ENCODE data around the gene PPP2R2D.

The PPP2R2D gene

DNA sequence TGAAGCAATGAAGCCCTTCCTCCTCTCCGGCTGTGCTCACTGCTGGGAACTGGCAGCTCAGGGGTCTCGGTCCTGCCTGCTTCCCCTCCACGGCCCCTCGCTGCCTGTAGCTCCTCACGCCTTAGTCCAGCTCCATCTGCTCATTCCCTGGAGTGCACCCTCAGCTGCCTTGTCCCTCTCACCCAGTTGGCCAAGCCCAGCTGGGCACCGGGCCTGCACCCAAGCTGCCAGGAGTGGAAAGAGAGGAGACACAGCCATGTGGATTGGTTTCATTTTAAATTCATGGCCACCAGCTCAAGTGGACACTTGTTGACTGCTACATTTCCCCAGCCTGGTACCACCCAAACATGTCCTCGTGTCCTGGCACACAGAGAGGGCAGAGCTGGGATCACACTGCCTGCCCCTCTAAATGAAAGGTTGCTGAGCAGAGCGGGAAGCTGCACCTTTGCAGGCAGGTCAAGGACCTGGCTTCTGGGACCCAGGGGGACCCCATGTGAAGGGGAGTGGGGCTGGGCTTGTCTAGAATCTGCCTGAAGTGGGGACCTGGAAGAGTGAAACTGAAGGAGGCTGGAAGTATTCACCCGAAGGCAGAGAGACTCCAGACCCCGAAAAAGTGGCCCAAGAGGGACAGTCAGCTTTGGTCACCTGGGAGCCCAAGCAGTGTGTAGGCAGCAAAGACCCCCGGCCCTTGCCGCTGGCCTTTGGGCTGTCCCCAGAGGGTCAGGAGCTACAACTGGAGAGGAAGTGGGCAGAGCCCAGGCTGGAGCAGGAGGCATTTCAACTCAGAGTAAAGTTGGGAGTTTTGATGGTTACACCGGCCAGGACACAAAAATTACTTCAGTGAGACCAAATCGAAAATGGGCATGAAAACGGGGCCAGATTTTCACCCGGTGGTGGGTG, 95.9 kb downstream of the PPP2R2D start:
- no peak for DNase-seq (ENCODE audit: low read depth in 2 of 2)

GRCh38 chr10:131997366-131998049, 96.7 kb downstream of the PPP2R2D start:
- no peak for DNase-seq (ENCODE audit: low read depth in 2 of 2)

- no peak for DNase-seq (ENCODE audit: low read depth in 2 of 2)
Measured at GRCh38 chr10:131998050-131998844, 97.4 kb downstream of the PPP2R2D start.

GRCh38 chr10:131998845-131999681, 98.3 kb downstream of the PPP2R2D start:
- DNase-seq (ENCODE audit: low read depth in 2 of 2), result no peak

GRCh38 chr10:132001238-132001972, 100.6 kb downstream of the PPP2R2D start:
- DNase-seq (ENCODE audit: low read depth in 2 of 2), result no peak

DNA sequence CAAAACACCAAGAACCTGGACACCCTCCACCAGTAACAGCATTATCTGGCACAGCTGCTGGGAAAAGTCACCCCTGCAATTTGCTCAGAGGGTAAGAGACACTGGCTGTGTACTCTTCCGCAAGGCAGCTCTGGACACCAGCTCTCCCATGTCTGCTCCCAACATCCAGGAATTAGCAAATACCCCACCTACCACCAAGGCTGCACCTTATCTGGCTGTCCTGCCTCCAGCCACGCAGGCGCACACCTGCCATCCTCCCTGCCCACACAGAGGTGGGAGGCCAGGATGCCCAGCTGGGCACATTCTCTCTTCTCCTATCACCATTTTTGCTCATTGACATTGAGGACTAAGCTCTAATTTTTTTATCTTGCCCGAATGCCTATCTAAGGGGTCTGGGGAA, 101.2 kb downstream of the PPP2R2D start:
- DNase-seq (ENCODE audit: low read depth in 2 of 2), result no peak

DNA sequence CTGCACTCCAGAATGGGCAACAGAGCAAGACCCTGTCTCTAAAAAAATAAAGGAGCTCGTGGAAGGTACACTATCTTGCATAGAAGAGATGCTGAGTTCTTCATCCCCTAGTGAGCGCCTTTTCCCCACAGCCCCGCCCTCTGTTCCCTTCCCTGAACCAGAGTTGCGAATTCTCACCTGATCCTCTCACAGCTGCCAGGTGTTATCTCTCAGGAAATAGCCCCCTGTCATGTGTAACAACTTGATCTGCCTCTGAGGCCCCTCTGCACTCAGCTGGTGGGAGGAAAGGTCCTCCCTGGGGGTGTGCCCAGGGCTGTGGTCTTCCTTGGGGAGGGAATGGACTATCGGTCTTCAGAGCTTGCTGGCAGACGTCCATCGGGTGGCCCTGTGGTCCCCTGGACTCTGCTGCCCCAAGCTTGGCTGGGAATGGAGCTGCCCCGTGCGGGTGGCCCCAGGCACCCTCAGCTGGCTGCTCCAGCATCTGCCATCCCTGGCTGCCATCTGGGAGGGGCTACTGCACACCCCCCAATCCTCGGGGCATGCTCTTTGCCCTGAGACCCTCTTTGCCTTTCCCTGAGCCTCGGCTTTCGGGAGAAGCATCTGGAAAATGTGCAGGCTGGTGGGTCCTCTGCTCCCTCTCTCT, 102.6 kb downstream of the PPP2R2D start:
- no peak for DNase-seq (ENCODE audit: low read depth in 2 of 2)

GRCh38 chr10:132004052-132004451, 103.2 kb downstream of the PPP2R2D start:
- DNase-seq (ENCODE audit: low read depth in 2 of 2), result no peak

- DNase-seq (ENCODE audit: low read depth in 2 of 2), result no peak
Measured at GRCh38 chr10:132005147-132005546, 104.3 kb downstream of the PPP2R2D start.

GRCh38 chr10:132006966-132007365, 106.2 kb downstream of the PPP2R2D start:
- DNase-seq (ENCODE audit: low read depth in 2 of 2), result no peak

DNA sequence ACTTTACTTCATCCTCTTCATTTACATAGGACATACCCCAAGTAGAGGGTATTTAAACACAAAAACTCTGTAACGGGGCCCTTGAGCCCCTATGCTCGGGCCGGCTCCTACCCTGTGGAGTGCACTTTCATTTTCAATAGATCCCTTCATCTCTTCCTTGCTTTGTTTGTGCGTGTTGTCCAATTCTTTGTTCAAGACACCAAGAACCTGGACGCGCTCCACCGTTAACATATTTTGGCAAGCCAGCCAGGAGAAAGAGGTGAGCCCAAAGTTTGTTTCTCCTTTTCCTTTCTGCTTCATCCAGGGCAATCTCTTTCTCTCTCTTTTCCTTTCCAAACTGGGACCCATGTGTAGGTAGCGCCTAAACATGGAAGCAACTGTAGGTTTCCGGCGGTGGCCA, 106.9 kb downstream of the PPP2R2D start:
- no peak for DNase-seq (ENCODE audit: low read depth in 2 of 2)
